ENCODE data around the gene EDC4.
"Not testable (repeated sequence)": the region's sequence is repeated elsewhere in the genome, so short reads cannot be mapped to it uniquely, and the experiment has no call there.

The EDC4 gene

DNA sequence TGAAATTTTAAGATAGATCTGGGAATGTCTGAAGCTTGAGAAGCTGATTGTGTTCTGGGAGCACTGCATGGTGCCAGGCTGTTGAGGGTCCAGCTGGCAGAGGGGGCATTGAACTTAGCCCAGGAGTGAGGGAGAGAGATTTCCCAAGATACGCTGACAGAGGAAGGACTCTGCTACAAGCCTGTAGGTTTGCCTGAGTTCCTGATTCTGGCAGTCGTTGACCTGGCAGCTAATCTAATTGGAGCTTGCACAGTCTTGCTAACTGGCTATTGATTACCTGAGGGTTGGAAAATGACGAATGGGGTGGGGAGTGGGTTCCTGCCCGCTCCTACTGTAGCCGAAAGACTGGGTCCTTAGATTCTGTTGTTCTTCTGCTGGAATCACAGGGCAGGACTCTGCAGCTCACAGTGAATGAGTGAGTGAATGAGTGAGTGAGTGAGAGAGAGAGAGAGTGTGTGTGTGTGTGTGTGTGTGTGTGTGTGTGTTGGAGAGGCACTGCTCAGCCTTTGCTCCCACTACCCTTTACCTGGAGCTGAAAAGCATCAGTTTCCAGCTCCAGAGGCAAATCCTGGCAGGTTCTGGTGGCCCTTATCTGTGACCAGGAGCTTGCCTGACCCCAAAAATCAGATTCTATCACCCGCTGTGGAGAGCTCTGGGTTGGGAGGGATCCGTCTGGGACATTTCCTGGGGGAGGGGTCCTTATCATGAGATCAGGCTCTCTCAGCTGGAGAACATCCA, 42.1 kb downstream of the EDC4 start:
- DNase-seq (ENCODE audit: low spot score), result no peak

DNA sequence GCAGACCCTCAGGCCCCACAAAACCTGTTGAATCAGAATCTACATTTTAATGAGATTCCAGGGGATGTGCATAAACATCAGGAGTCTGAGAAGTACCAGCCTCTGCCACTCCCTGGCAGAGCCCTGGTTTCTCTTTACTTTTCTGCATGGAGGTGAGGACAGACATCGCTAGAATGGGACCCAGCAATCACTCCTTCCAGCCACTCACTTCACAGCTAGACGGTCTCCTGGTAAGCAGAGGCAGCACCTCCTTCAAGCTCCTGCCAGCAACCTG, 42.6 kb downstream of the EDC4 start:
- DNase-seq (ENCODE audit: low spot score), result not testable (repeated sequence)

DNA sequence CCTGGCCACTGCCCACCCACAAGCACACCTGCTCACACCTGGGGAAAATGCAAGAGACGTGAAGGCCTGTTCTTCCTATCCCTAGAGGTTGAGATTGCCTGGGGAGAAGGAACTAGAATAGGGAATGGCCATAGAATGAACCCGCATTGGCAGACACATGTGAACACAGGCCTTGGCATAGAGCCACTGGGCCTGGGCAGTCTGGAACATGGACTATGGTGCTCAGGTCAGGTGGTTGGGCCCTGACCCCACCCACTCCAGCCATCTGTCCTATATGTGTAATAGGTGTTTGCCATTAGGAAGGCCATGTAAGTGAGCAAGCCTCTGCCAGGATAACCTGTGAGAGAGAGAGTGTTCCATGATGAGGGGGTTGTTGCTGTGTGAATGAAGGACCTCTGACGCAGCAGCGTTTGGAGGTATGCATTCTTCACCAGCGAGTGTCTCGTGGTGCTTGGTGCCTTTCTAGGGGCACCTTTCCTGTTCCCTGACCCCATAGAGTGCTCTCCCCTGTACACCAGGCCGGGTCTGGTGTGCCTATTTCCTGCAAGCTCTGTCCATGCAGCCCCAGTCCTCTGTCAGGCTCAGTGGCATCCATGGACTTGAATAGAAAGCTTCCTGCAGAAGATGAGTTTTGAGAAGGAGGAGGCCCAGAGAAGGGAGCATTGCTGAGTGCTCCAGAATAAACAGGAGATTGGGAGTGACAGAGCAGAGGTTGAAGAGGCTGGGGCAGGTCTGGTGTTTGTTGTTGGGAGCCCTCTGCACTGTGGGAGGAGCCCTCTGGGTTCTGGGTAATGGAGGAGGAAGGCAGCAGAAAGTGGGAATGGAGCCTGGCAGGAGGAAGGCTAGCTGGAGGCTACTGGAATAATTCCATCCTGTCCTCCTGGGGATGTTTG, 43.2 kb downstream of the EDC4 start:
- no peak for DNase-seq (ENCODE audit: low spot score)

DNA sequence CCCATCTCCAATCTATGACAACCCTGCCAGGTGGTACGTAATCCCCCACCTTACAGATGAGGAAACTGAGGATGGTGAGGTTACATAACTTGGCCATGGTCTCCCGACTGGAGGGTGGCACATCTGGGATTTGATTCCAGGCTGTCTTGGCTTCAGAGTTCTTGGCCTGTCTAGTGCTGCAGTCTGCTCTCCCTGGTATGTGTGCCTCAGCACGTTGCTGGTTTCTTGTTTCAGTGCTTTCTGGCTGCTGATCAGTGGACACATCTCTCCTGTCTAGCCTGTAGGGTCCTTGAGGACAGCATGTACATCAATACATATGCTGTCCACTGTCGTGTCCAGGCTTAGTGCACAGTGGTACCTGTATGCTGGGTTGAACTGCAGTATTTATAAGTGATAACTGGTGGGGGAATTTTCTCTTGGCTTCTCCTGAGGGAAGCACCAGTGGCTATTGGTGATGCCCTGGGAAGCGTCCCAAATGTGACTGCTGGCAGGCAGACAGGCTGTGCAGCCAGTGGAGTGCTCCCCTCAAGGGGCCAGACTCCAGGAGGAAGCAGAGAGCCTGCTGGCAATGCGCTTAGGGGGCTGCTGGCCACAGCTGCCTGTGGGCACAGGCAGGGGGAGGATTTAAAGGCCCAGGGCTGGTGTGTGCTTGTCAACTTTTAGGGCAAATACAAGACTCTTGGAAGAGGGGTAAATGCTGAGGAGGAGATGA, 44.4 kb downstream of the EDC4 start:
- no peak for DNase-seq (ENCODE audit: low spot score)

DNA sequence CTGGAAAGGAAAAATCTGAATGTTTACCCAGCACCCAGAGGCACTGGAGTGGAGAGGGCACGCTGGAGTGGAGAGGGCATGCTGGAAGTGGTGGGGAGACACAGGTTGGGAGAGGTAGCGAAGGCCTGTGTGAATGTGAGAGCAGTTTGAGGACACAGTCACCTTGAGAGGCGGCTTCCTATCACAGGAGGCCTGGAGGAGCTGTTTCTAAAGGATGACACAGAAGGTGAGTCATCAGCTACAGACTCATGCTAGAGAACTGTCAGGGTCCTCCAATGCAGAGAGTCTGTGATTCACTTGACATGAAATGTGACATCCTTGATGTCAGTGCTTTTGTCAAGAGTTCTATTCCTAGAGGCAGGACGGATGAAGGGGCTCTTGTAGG, 45.0 kb downstream of the EDC4 start:
- DNase-seq (ENCODE audit: low spot score), result peak; percentile 49

DNA sequence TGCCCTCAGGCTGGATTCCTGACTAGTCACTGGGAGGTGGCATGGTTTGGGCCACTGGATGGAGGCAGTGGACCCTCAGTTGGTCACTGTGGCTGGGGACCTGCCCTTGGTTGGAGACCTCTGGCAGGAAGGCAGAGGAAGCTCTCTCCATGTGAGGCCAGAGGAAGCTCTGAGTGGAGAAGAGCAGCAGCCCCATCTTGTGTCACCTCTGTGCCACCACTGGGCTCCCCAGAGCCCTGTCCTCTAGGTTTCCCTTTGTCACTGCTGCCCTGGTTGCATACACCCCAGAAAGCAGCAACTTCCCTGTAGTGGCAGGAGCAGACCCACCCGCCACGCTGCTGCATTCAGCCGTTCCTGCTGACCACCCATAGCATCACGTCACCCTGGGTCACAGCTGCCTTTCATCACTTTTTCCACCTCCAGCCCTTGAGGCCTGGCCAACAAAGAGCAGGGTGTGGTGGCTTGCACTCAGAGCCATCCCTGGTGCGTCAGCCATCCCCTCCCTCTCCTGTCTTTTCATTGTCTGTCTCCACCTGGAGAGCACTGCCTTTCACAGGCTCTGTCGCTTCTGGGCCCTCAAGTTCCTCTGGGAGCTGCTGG, 46.9 kb downstream of the EDC4 start:
- DNase-seq (ENCODE audit: low spot score), result no peak

DNA sequence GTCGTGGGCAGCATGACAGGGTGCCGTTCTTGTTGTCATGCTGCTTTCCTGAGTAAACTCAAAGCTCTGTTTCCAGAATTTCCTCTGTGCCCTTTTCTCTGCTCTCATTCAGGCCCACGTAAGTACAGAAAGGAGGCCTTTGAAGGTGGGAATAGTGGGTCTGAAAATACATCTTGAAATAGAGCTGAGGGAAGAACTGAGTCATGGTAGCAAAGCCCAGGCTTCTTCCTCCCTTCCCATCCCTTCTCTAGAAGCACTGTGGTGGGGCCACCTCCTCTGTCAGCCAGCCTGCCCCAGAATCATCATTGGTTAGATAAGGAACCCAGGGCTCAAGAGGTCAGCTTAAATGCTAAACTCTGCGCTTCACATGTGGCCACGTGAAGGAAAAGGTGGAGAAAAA, 49.4 kb downstream of the EDC4 start:
- DNase-seq (ENCODE audit: low spot score), result no peak

DNA sequence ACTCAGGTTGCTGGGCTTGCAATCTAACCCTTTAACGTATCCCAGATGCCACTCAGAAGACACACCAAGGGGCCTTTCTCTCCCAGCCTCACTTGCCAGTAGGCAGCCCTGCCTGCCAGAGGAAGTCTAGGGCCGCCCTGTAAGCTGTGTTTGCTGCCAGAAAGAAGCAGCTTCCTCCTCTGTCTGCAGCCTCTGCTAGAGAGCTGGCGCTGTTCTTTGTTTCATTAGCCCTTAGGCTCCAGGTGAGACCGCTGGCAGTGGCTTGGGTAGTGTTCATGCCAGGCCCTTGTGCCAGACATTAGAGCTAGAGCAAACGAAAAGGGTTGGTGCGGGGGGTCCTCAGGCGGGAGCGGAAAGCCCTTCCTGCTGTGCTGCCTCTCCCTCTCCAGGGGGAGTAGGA, 49.9 kb downstream of the EDC4 start:
- no peak for DNase-seq (ENCODE audit: low spot score)

DNA sequence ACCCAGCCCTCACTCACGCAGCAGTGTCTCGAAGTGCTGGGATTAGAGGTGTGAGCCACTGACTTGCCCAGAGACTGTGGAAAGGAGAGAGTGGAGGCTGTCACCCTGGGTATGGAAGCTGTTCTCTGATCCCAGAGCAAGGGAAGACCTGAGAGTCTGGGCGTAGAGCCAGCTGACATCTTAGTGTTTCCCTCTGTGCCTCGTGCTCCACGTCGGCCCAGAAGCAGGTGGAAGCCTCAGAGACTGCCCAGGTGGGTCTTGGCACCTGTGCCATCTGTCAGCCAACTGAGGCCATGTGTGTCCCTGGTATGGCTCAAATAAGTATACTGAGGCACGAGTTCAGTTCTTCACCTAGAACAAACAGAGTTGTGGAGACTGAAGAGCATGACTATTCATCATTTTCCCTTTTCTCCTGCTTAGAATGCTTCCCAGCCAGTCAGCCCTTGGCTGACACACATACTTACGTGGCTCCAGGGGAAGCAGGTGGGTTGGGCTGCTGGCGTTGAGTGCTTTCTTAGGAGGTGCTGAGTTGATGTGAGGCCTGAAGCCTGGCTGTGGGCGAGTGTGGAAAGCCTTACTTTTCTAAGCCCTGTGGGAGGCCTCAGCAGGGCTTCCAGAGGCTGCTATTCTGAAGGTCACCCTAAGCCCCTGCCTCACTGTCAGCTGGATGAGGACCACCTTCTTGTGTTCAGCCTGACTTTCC, 50.7 kb downstream of the EDC4 start:
- DNase-seq (ENCODE audit: low spot score), result no peak

DNA sequence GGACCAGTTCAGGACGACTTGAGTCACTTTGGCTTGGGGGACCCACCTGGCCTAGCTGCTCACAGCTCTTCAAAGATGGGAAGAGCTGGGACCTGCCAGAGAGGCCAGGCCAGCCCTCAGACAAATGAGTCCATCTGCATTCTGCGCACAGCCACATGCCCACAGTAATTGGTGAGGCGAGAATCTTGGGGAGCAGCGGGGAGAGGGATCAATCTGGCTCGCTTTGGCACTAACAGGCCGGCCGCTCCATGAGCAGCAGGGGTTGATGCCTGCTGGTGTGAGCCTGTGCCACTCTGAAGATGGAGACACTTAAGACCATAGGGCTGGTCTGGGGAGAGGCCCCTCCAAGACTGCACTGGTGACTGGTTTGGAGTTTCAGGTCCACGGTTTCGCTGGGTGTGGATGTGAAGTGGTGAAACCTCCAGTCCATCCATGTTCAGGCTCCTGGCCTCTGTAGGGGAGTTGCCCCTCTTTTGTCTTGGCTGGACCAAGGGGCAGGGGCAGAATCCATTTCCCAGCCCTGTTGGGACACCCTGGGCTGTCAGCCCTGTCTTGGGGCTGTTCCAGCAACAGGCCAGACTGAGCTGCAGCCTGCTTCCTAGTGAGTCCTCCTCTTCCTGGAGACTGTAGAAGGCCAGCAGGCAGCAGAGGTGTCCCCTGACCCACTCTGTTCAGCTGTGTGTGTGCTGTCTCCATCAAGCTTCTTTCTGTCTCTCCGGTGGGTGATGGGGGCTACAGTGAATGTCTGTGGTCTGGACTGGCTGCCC, 51.5 kb downstream of the EDC4 start:
- no peak for DNase-seq (ENCODE audit: low spot score)

DNA sequence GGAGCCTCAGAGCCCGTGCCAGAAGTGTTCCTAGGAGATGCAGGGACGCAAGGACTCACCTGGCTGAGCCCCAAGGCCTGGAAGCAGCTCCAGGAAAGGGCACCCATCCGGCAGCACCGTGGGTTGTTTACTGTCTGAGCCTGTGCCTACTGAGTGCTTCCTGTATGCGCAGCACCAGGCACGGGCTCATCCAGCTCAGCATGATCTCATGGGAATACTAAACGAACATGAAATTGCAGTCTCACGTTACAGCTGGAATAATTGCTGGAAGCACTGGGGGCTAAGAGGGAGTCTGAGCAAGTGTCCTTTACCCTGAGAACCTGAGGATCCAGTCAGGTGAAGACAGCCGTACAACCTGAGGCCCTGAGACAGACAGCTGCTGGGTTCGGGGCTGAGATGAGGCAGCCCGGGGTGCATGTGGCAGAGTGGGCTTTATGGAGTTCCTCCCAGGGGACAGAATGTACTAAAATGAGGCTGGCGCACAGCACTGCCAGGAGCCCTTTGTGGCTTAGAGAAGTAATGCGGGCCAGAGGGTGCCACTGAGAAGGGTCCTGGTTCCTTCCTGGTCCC, 53.4 kb downstream of the EDC4 start:
- DNase-seq (ENCODE audit: low spot score), result no peak

DNA sequence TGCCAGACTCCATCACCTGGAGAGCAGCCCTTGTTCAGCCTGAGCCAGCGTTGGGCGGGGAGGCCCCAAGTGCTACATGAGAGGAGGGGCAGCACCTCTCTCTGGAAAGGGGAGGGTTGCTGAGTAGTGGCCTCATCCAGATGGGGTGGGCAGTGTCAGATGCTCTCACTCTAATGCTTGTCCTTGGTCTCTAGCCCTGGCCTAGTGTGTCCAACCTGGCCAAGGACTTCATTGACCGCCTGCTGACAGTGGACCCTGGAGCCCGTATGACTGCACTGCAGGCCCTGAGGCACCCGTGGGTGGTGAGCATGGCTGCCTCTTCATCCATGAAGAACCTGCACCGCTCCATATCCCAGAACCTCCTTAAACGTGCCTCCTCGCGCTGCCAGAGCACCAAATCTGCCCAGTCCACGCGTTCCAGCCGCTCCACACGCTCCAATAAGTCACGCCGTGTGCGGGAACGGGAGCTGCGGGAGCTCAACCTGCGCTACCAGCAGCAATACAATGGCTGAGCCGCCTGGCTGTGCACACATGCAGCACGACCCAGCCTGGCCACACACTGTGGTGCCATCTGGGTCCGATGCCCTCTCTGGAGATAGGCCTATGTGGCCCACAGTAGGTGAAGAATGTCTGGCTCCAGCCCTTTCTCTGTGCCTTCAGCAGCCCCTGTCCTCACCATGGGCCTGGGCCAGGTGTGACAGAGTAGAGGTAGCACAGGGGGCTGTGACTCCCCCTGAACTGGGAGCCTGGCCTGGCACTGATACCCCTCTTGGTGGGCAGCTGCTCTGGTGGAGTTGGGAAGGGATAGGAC, 54.5 kb downstream of the EDC4 start:
- DNase-seq (ENCODE audit: low spot score), result no peak

DNA sequence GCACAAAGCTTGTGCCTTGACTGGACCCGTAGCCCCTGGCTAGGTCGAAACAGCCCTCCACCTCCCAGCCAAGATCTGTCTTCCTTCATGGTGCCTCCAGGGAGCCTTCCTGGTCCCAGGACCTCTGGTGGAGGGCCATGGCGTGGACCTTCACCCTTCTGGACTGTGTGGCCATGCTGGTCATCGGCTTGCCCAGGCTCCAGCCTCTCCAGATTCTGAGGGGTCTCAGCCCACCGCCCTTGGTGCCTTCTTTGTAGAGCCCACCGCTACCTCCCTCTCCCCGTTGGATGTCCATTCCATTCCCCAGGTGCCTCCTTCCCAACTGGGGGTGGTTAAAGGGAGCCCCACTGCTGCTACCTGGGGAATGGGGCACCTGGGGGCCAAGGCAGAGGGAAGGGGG, 55.3 kb downstream of the EDC4 start:
- DNase-seq (ENCODE audit: low spot score), result no peak

DNA sequence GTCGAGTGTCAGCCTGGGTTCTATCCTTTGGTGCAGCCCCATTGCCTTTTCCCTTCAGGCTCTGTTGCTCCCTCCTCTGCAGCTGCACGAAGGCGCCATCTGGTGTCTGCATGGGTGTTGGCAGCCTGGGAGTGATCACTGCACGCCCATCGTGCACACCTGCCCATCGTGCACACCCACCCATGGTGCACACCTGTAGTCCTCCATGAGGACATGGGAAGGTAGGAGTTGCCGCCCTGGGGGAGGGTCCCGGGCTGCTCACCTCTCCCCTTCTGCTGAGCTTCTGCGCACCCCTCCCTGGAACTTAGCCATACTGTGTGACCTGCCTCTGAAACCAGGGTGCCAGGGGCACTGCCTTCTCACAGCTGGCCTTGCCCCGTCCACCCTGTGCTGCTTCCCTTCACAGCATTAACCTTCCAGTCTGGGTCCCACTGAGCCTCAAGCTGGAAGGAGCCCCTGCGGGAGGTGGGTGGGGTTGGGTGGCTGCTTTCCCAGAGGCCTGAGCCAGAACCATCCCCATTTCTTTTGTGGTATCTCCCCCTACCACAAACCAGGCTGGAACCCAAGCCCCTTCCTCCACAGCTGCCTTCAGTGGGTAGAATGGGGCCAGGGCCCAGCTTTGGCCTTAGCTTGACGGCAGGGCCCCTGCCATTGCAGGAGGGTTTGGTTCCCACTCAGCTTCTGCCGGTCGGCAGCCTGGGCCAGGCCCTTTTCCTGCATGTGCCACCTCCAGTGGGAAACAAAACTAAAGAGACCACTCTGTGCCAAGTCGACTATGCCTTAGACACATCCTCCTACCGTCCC, 55.9 kb downstream of the EDC4 start:
- DNase-seq (ENCODE audit: low spot score), result peak; percentile 80

DNA sequence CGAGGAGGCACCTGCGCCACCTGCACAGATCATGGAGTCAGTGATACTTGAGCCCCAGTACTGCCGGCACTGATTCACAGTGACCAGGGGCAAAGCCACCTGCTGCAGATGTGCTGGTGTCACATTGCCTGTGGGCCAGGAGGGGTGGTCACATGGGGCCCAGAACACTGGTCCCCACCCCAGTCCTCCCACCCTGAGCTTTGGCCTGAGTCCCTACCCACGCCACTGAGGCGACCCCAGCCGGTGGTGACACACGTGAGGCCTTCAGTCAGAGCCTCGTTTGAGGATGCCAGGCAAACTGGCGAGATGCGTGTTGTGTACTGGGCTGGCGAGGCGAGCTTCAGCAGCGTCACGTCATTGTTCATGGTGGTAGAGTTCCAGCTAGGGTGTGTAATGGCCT, 57.3 kb downstream of the EDC4 start:
- DNase-seq (ENCODE audit: low spot score), result no peak

DNA sequence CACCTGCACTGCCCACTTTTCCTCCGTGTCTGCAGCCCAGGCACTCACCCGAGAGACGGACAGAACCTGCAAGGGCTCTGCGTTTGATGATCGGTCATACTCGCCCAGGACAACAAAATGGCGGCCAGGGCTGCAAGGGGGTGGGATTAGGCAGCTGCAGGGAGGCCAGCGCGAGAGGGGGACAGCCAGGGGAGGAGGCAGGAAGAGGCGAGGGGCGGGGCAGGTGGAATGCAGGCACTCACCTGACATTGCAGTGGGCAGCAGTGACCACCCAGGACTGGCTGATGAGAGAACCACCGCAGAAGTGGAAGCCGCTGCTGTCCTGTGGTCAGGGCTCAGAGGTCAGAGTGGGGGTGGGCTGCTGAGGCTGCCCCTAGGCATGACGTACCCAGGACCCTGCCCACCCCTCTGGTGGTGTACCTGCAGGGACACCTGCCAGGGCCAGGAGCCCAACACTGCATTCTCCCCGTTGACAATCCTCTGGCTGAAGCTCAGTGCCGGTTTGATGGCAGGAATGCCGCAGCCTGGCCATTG, 57.9 kb downstream of the EDC4 start:
- DNase-seq (ENCODE audit: low spot score), result no peak

Data from hematopoietic multipotent progenitor cell treated with erythropoietin and hydrocortisone succinate and interleukin-3 and kit ligand, for 15 days (in vitro differentiated cells).